GM23248 (cell line): ENCODE results near the gene PI4KB.

Experiments used
- EZH2 ChIP-seq: fragments of 200-600 bp; sonication (generic); IDR thresholded peaks from 2 replicates; pipeline ENCODE4 v1.6.1; 2018; ENCODE audit warnings: antibody characterized with exemption, mild to moderate bottlenecking; ENCODE audit not compliant: insufficient read depth, poor library complexity, severe bottlenecking
- EZH2phosphoT487 ChIP-seq: fragments of 200-600 bp; sonication (generic); IDR thresholded peaks from 2 replicates; pipeline ENCODE4 v1.6.1; 2018; ENCODE audit warnings: antibody characterized with exemption, moderate library complexity, mild to moderate bottlenecking, low read depth; ENCODE audit not compliant: insufficient read depth

GRCh38 chr1:151311011-151311410, 16.2 kb downstream of the PI4KB start:
- TF ChIP-seq EZH2 (no peak), EZH2phosphoT487 (no peak)
